Measurements from ENCODE around the gene PPP1R14B.

- TF ChIP-seq, protein P1, sequence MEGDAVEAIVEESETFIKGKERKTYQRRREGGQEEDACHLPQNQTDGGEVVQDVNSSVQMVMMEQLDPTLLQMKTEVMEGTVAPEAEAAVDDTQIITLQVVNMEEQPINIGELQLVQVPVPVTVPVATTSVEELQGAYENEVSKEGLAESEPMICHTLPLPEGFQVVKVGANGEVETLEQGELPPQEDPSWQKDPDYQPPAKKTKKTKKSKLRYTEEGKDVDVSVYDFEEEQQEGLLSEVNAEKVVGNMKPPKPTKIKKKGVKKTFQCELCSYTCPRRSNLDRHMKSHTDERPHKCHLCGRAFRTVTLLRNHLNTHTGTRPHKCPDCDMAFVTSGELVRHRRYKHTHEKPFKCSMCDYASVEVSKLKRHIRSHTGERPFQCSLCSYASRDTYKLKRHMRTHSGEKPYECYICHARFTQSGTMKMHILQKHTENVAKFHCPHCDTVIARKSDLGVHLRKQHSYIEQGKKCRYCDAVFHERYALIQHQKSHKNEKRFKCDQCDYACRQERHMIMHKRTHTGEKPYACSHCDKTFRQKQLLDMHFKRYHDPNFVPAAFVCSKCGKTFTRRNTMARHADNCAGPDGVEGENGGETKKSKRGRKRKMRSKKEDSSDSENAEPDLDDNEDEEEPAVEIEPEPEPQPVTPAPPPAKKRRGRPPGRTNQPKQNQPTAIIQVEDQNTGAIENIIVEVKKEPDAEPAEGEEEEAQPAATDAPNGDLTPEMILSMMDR (IDR thresholded peaks at IDR 0.05; ENCODE audit: low read length) = no peak
- no peak for TF ChIP-seq EZH2phosphoT487 (IDR thresholded peaks at IDR 0.05; ENCODE audit: low read length)
Measured at GRCh38 chr11:64296236-64296635, 49.5 kb upstream of the PPP1R14B start.

Data from MM.1S (cell line).